SH-SY5Y (cell line): Measurements from ENCODE around the gene GRAMD1B.

ENCODE experiments used
- GATA2 ChIP-seq: IDR thresholded peaks from 2 replicates; pipeline ENCODE4 v1.6.1; 2011; ENCODE audit warnings: mild to moderate bottlenecking, low read depth, low read length
- GATA3 ChIP-seq: IDR thresholded peaks from 2 replicates; pipeline ENCODE4 v1.6.1; 2011; ENCODE audit warnings: low read depth, mild to moderate bottlenecking, low read length, moderate library complexity

GRCh38 chr11:123545726-123546270 is 115.7 kb downstream of the GRAMD1B start:
- TF ChIP-seq GATA2 (no peak), GATA3 (no peak)
